Vagina (tissue), 2 donors: ENCODE data around the gene CHRND. TPM values are rescaled to one million over a fixed set of nuclear protein-coding genes. Genes with fewer than 3 reads are reported as not detected.

ENCODE experiments used
- DNase-seq, 2 donors: peaks; one replicate each; pipeline ENCODE4 v3.0.0-alpha.2; 2017; ENCODE audit errors: extremely low spot score in 2 of 2
- H3K27ac ChIP-seq: fragments of 200-600 bp; sonication (generic); one replicate; pipeline ENCODE4 v1.5.1; 2019
- H3K27me3 ChIP-seq: fragments of 200-600 bp; sonication (generic); one replicate; pipeline ENCODE4 v1.5.1; 2019
- H3K36me3 ChIP-seq, 2 donors: fragments of 200-600 bp; sonication (generic); one replicate each; pipeline ENCODE4 v1.5.1; 2017 to 2019
- H3K4me1 ChIP-seq: fragments of 200-600 bp; sonication (generic); one replicate; pipeline ENCODE4 v1.5.1; 2019
- H3K4me3 ChIP-seq, 2 donors: fragments of 200-600 bp; sonication (generic); 1 replicate in 1 of 2; 2 replicates in 1 of 2; pipeline ENCODE4 v1.5.1; 2016 to 2019
- H3K9me3 ChIP-seq: fragments of 200-600 bp; sonication (generic); one replicate; pipeline ENCODE4 v1.5.1; 2019
- CTCF ChIP-seq, 3 experiments: fragments of 450-650 bp in 2 of 3; fragments of 200-600 bp in 1 of 3; sonication (generic) in 1 of 3; IDR thresholded peaks; one replicate each; pipeline ENCODE4 v1.5.1; 2017 to 2019; ENCODE audit warnings: antibody characterized with exemption in 3 of 3, mild to moderate bottlenecking in 2 of 3, moderate library complexity in 2 of 3
- POLR2A ChIP-seq, 2 donors: fragments of 450-650 bp; IDR thresholded peaks; one replicate each; pipeline ENCODE4 v1.6.1; 2017; ENCODE audit warnings: antibody characterized with exemption in 2 of 2, mild to moderate bottlenecking in 2 of 2, moderate library complexity in 2 of 2
- POLR2AphosphoS5 ChIP-seq, 2 donors: sonication (generic); formaldehyde crosslinking; IDR thresholded peaks; one replicate each; pipeline ENCODE4 v1.9.0; 2017; ENCODE audit warnings: antibody characterized with exemption in 2 of 2, mild to moderate bottlenecking in 2 of 2, low read depth in 1 of 2; ENCODE audit not compliant: insufficient read depth in 1 of 2
- intact Hi-C: fragments of 100-400 bp; cut with DNase I; formaldehyde crosslinking; loops from one replicate; pipeline ENCODE4 v1.15.1; 2023
- total RNA-seq: library from RNA; depleted of rRNA; stranded (reverse); fragments of >200 nt; gene quantifications from one replicate; pipeline ENCODE4 v1.2.3, GENCODE V29; 2016

The CHRND gene
- total RNA-seq, 1 donor from 2014 or later = not detected

- no peak for DNase-seq
- Histone ChIP-seq H3K4me3 (peak overlapping the region; percentile 20 to 26), H3K27ac (no peak overlapping the region), H3K9me3 (no peaks in the 10 kb centered on the region), H3K4me1 (peaks cover 10% of the 10 kb centered on the region), H3K36me3 (no peaks in the 10 kb centered on the region), H3K27me3 (peaks cover 21% of the 10 kb centered on the region)
- TF ChIP-seq POLR2AphosphoS5 (IDR thresholded peaks at IDR 0.05; ENCODE audit: insufficient read depth in 1 of 2, low read depth in 1 of 2) (no peak), POLR2A (IDR thresholded peaks at IDR 0.05) (no peak), CTCF (IDR thresholded peaks at IDR 0.05) (no peak)
- intact Hi-C loops = no loop called here
Measured at GRCh38 chr2:232486558-232487384, 39.2 kb upstream of the CHRND start.

GRCh38 chr2:232487385-232488096 is 38.4 kb upstream of the CHRND start, which contains the start of gene ECEL1:
Gene ECEL1 (minus strand): TSS chr2:232487834. CDS start chr2:232486653, 1,181 bp downstream.
- no peak for DNase-seq
- no peaks in the 10 kb centered on the region for H3K9me3 ChIP-seq
- peak within 1 kb of the TSS; percentile 20 to 26 for H3K4me3 ChIP-seq
- no peaks in the 10 kb centered on the region for H3K36me3 ChIP-seq
- intact Hi-C loops = no loop called here
- H3K4me1 ChIP-seq = peaks cover 10% of the 10 kb centered on the region
- TF ChIP-seq POLR2A (IDR thresholded peaks at IDR 0.05) = no peak
- no peak for TF ChIP-seq POLR2AphosphoS5 (IDR thresholded peaks at IDR 0.05; ENCODE audit: insufficient read depth in 1 of 2, low read depth in 1 of 2)
- no peak for TF ChIP-seq CTCF (IDR thresholded peaks at IDR 0.05)
- H3K27ac ChIP-seq = no peak within 1 kb of the TSS
- H3K27me3 ChIP-seq = peaks cover 21% of the 10 kb centered on the region

GRCh38 chr2:232488097-232488711 is 37.8 kb upstream of the CHRND start:
- peaks cover 10% of the 10 kb centered on the region for H3K4me1 ChIP-seq
- TF ChIP-seq CTCF (IDR thresholded peaks at IDR 0.05) (no peak), POLR2A (IDR thresholded peaks at IDR 0.05) (no peak), POLR2AphosphoS5 (IDR thresholded peaks at IDR 0.05; ENCODE audit: insufficient read depth in 1 of 2, low read depth in 1 of 2) (no peak)
- no peak for DNase-seq
- intact Hi-C loops = no loop called here
- H3K4me3 ChIP-seq = no peak overlapping the region
- H3K36me3 ChIP-seq = no peaks in the 10 kb centered on the region
- H3K27me3 ChIP-seq = peaks cover 21% of the 10 kb centered on the region
- no peaks in the 10 kb centered on the region for H3K9me3 ChIP-seq
- H3K27ac ChIP-seq = no peak overlapping the region

- H3K4me1 ChIP-seq = peaks cover 10% of the 10 kb centered on the region
- H3K36me3 ChIP-seq = no peaks in the 10 kb centered on the region
- H3K27ac ChIP-seq = no peak overlapping the region
- no peak overlapping the region for H3K4me3 ChIP-seq
- no peak for DNase-seq
- H3K9me3 ChIP-seq = no peaks in the 10 kb centered on the region
- TF ChIP-seq CTCF (IDR thresholded peaks at IDR 0.05) (no peak), POLR2AphosphoS5 (IDR thresholded peaks at IDR 0.05; ENCODE audit: insufficient read depth in 1 of 2, low read depth in 1 of 2) (no peak), POLR2A (IDR thresholded peaks at IDR 0.05) (no peak)
- H3K27me3 ChIP-seq = peaks cover 21% of the 10 kb centered on the region
- intact Hi-C loops = no loop called here
Measured at GRCh38 chr2:232488721-232489300, 37.1 kb upstream of the CHRND start.
